GM18505 (cell line): Measurements from ENCODE around the gene DHH.
A peak's percentile ranks its signal among the peaks of the same experiment; 100 is the strongest.
"Not testable (repeated sequence)": the region's sequence is repeated elsewhere in the genome, so short reads cannot be mapped to it uniquely, and the experiment has no call there.

Experiments used
- ATAC-seq: cut with Tn5 transposase; IDR thresholded peaks from one replicate; pipeline ENCODE4 v1.9.1; 2021; ENCODE audit not compliant: unreplicated experiment
- POLR2A ChIP-seq: IDR thresholded peaks from 4 replicates; pipeline ENCODE4 v1.6.1; 2011; ENCODE audit warnings: borderline replicate concordance; ENCODE audit not compliant: insufficient read depth, insufficient read length; ENCODE audit errors: extremely low read depth

The DHH gene

GRCh38 chr12:49070971-49071370, 23.6 kb downstream of the DHH start:
- TF ChIP-seq POLR2A: no peak
- no peak for ATAC-seq

GRCh38 chr12:49069507-49070346, 24.9 kb downstream of the DHH start, which contains the start of gene RHEBL1:
RHEBL1 (minus strand) TSS chr12:49069979; CDS start chr12:49069785, 194 bp downstream.
- peak; percentile 98 for ATAC-seq

GRCh38 chr12:49068879-49069506, 25.6 kb downstream of the DHH start:
- TF ChIP-seq POLR2A: no peak
- peak; percentile 1 for ATAC-seq

More at GRCh38 chr12:49069507-49070346, 24.9 kb downstream of the DHH start, which contains the start of gene RHEBL1:
- peak; percentile 63 for TF ChIP-seq POLR2A

- ATAC-seq: no peak
- no peak for TF ChIP-seq POLR2A
Measured at GRCh38 chr12:49066120-49066519, 28.5 kb downstream of the DHH start.

- ATAC-seq: no peak
- TF ChIP-seq POLR2A: no peak
Measured at GRCh38 chr12:49064767-49065152, 29.8 kb downstream of the DHH start.

GRCh38 chr12:49061916-49062315, 32.7 kb downstream of the DHH start:
- ATAC-seq: not testable (repeated sequence)

- ATAC-seq: no peak
- no peak for TF ChIP-seq POLR2A
Measured at GRCh38 chr12:49061157-49061650, 33.4 kb downstream of the DHH start.

- peak; percentile 61 for TF ChIP-seq POLR2A
- peak; percentile 48 for ATAC-seq
Measured at GRCh38 chr12:49060237-49061156, 34.1 kb downstream of the DHH start, which contains the start of gene KMT2D. KMT2D (minus strand) TSS chr12:49060794; CDS start chr12:49055324, 5,470 bp downstream.

- peak; percentile 13 for ATAC-seq
- no peak for TF ChIP-seq POLR2A
Measured at GRCh38 chr12:49059299-49060171, 35.1 kb downstream of the DHH start.

- ATAC-seq: no peak
- TF ChIP-seq POLR2A: no peak
Measured at GRCh38 chr12:49059045-49059298, 35.6 kb downstream of the DHH start.

GRCh38 chr12:49058366-49059044, 36.1 kb downstream of the DHH start:
- no peak for ATAC-seq
- no peak for TF ChIP-seq POLR2A

GRCh38 chr12:49057888-49058287, 36.7 kb downstream of the DHH start:
- ATAC-seq: no peak
- TF ChIP-seq POLR2A: no peak
